Activated CD8-positive, alpha-beta memory T cell treated with anti-CD3 and anti-CD28 coated beads, Interleukin-2, amount 50 U/mL, for 48 hours (primary cell): ENCODE data around the gene ENOSF1.
A peak's percentile ranks its signal among the peaks of the same experiment; 100 is the strongest.

Experiments used
- DNase-seq: peaks from one replicate; pipeline ENCODE4 v3.0.0-alpha.2; 2020

Gene ENOSF1

GRCh38 chr18:670522-670921 is 41.9 kb downstream of the ENOSF1 start:
- DNase-seq, result no peak

- no peak for DNase-seq
Observed at GRCh38 chr18:669077-669476, 43.4 kb downstream of the ENOSF1 start.

GRCh38 chr18:668260-668659 is 44.2 kb downstream of the ENOSF1 start:
- DNase-seq, result no peak

GRCh38 chr18:666628-667027 is 45.8 kb downstream of the ENOSF1 start:
- DNase-seq, result no peak

- no peak for DNase-seq
Observed at GRCh38 chr18:666177-666576, 46.3 kb downstream of the ENOSF1 start.

GRCh38 chr18:662197-662596 is 50.2 kb downstream of the ENOSF1 start:
- no peak for DNase-seq

GRCh38 chr18:659597-659996 is 52.8 kb downstream of the ENOSF1 start:
- no peak for DNase-seq

- DNase-seq, result no peak
Observed at GRCh38 chr18:658947-659533, 53.4 kb downstream of the ENOSF1 start.

GRCh38 chr18:658001-658946 is 54.2 kb downstream of the ENOSF1 start:
- peak; percentile 82 for DNase-seq

- peak; percentile 85 for DNase-seq
Observed at GRCh38 chr18:657311-658000, 55.0 kb downstream of the ENOSF1 start, which contains the start of gene TYMS. TYMS (plus strand) TSS chr18:657653; CDS start chr18:657743, 90 bp downstream.

GRCh38 chr18:655445-655844 is 57.0 kb downstream of the ENOSF1 start:
- DNase-seq, result no peak

- DNase-seq, result no peak
Observed at GRCh38 chr18:654601-655000, 57.8 kb downstream of the ENOSF1 start.

GRCh38 chr18:653512-653911 is 58.9 kb downstream of the ENOSF1 start:
- DNase-seq, result no peak

GRCh38 chr18:652131-652530 is 60.3 kb downstream of the ENOSF1 start:
- DNase-seq, result no peak

- DNase-seq, result no peak
Observed at GRCh38 chr18:650428-650858, 62.0 kb downstream of the ENOSF1 start.

GRCh38 chr18:649341-649740 is 63.1 kb downstream of the ENOSF1 start:
- no peak for DNase-seq

GRCh38 chr18:647304-647703 is 65.1 kb downstream of the ENOSF1 start:
- no peak for DNase-seq

- no peak for DNase-seq
Observed at GRCh38 chr18:644395-645004, 67.9 kb downstream of the ENOSF1 start.

GRCh38 chr18:641224-641623 is 71.2 kb downstream of the ENOSF1 start:
- DNase-seq, result no peak

- no peak for DNase-seq
Observed at GRCh38 chr18:635171-635570, 77.3 kb downstream of the ENOSF1 start.

- DNase-seq, result no peak
Observed at GRCh38 chr18:634551-635045, 77.8 kb downstream of the ENOSF1 start.

- no peak for DNase-seq
Observed at GRCh38 chr18:631560-631959, 80.9 kb downstream of the ENOSF1 start.
